ENCODE data around the gene NAPB. TPM values are rescaled to one million over a fixed set of nuclear protein-coding genes. Genes with fewer than 3 reads are reported as not detected.

NAPB gene
- polyA plus RNA-seq, 1 donor from 2014 or later, result 133 TPM

DNA sequence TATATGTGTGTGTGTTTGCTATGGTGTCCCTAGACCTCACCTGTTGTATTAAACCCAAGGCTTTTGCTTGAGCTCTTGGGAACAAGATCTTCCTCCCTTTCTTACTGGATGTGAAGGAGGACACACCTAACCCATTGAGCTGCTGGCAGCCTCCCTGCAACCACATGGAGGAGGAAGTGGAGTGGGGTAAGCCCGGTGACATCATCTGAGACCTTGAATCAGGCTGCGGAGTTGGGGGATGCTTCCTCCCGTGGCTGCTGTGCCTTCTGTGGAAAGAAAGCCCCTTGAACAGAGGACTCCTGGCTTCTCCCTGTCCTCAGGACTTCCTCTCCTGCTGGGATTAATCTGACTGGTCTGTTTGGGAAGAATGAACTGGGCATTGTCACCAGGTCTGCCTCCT is 28.1 kb upstream of the NAPB start:
- Histone ChIP-seq H4K20me1 (ENCODE audit: insufficient read depth) (no peaks in the 10 kb centered on the region), H3K9me3 (ENCODE audit: low read length) (no peaks in the 10 kb centered on the region), H2AFZ (ENCODE audit: low read depth, low read length) (no peak overlapping the region), H3K27me3 (ENCODE audit: insufficient read depth, low read depth, low read length) (no peaks in the 10 kb centered on the region), H3K9ac (ENCODE audit: low read length) (no peak overlapping the region), H3F3A (ENCODE audit: insufficient read depth, low read length, poor library complexity, severe bottlenecking) (no peaks in the 10 kb centered on the region), H3K4me2 (ENCODE audit: low read length) (no peak overlapping the region), H3K27ac (ENCODE audit: low read length) (no peak overlapping the region), H3K36me3 (ENCODE audit: insufficient read depth, low read length) (no peaks in the 10 kb centered on the region), H3K79me2 (replicated peaks; ENCODE audit: insufficient read depth, low read length) (no peaks in the 10 kb centered on the region), H3K9me2 (ENCODE audit: insufficient read depth, low read length) (no peaks in the 10 kb centered on the region), H3K4me3 (ENCODE audit: low read length) (no peak overlapping the region)
- TF ChIP-seq SMC3 (conservative IDR thresholded peaks at IDR 0.05; ENCODE audit: poor library complexity), result no peak
- no peak for TF ChIP-seq EP300 (conservative IDR thresholded peaks at IDR 0.05; ENCODE audit: poor library complexity, severe bottlenecking)
- no peak for TF ChIP-seq EZH2 (IDR thresholded peaks at IDR 0.05; ENCODE audit: borderline replicate concordance, insufficient read depth, low read length, poor library complexity, severe bottlenecking)
- no peak for TF ChIP-seq CTCF (IDR thresholded peaks at IDR 0.05; ENCODE audit: poor library complexity, severe bottlenecking)
- no peak for TF ChIP-seq POLR2AphosphoS5 (IDR thresholded peaks at IDR 0.05)
- TF ChIP-seq TAF1 (IDR thresholded peaks at IDR 0.05; ENCODE audit: low read depth), result no peak
- TF ChIP-seq MXI1 (conservative IDR thresholded peaks at IDR 0.05; ENCODE audit: poor library complexity, severe bottlenecking), result no peak
- no peak for TF ChIP-seq RAD21 (conservative IDR thresholded peaks at IDR 0.05)
- no peak for TF ChIP-seq REST (IDR thresholded peaks at IDR 0.05; ENCODE audit: borderline replicate concordance)

GRCh38 chr20:23448167-23448566 is 26.9 kb upstream of the NAPB start:
- Histone ChIP-seq H3K79me2 (replicated peaks; ENCODE audit: insufficient read depth, low read length) (no peaks in the 10 kb centered on the region), H4K20me1 (ENCODE audit: insufficient read depth) (no peaks in the 10 kb centered on the region), H3K27ac (ENCODE audit: low read length) (no peak overlapping the region), H3K27me3 (ENCODE audit: insufficient read depth, low read depth, low read length) (no peaks in the 10 kb centered on the region), H3K4me3 (ENCODE audit: low read length) (no peak overlapping the region), H3K9me3 (ENCODE audit: low read length) (no peaks in the 10 kb centered on the region), H3K9me2 (ENCODE audit: insufficient read depth, low read length) (no peaks in the 10 kb centered on the region), H3K36me3 (ENCODE audit: insufficient read depth, low read length) (no peaks in the 10 kb centered on the region), H2AFZ (ENCODE audit: low read depth, low read length) (no peak overlapping the region), H3F3A (ENCODE audit: insufficient read depth, low read length, poor library complexity, severe bottlenecking) (no peaks in the 10 kb centered on the region), H3K4me2 (ENCODE audit: low read length) (no peak overlapping the region), H3K9ac (ENCODE audit: low read length) (no peak overlapping the region)
- TF ChIP-seq POLR2AphosphoS5 (IDR thresholded peaks at IDR 0.05), result no peak
- no peak for TF ChIP-seq CTCF (IDR thresholded peaks at IDR 0.05; ENCODE audit: poor library complexity, severe bottlenecking)
- no peak for TF ChIP-seq EZH2 (IDR thresholded peaks at IDR 0.05; ENCODE audit: borderline replicate concordance, insufficient read depth, low read length, poor library complexity, severe bottlenecking)
- no peak for TF ChIP-seq TAF1 (IDR thresholded peaks at IDR 0.05; ENCODE audit: low read depth)
- TF ChIP-seq SMC3 (conservative IDR thresholded peaks at IDR 0.05; ENCODE audit: poor library complexity), result no peak
- no peak for TF ChIP-seq MXI1 (conservative IDR thresholded peaks at IDR 0.05; ENCODE audit: poor library complexity, severe bottlenecking)
- no peak for TF ChIP-seq RAD21 (conservative IDR thresholded peaks at IDR 0.05)
- TF ChIP-seq EP300 (conservative IDR thresholded peaks at IDR 0.05; ENCODE audit: poor library complexity, severe bottlenecking), result no peak
- TF ChIP-seq REST (IDR thresholded peaks at IDR 0.05; ENCODE audit: borderline replicate concordance), result no peak

All from neural cell (in vitro differentiated cells).